CD4-positive, alpha-beta T cell treated with Interleukin-2 at 100 ng/mL for 4 hours (primary cell): Measurements from ENCODE around the gene PRRG3.
"Not testable (repeated sequence)": the region's sequence is repeated elsewhere in the genome, so short reads cannot be mapped to it uniquely, and the experiment has no call there.

ENCODE experiments used
- DNase-seq: peaks from one replicate; pipeline ENCODE4 v3.0.0-alpha.2; 2020; ENCODE audit warnings: low spot score

Gene PRRG3

DNA sequence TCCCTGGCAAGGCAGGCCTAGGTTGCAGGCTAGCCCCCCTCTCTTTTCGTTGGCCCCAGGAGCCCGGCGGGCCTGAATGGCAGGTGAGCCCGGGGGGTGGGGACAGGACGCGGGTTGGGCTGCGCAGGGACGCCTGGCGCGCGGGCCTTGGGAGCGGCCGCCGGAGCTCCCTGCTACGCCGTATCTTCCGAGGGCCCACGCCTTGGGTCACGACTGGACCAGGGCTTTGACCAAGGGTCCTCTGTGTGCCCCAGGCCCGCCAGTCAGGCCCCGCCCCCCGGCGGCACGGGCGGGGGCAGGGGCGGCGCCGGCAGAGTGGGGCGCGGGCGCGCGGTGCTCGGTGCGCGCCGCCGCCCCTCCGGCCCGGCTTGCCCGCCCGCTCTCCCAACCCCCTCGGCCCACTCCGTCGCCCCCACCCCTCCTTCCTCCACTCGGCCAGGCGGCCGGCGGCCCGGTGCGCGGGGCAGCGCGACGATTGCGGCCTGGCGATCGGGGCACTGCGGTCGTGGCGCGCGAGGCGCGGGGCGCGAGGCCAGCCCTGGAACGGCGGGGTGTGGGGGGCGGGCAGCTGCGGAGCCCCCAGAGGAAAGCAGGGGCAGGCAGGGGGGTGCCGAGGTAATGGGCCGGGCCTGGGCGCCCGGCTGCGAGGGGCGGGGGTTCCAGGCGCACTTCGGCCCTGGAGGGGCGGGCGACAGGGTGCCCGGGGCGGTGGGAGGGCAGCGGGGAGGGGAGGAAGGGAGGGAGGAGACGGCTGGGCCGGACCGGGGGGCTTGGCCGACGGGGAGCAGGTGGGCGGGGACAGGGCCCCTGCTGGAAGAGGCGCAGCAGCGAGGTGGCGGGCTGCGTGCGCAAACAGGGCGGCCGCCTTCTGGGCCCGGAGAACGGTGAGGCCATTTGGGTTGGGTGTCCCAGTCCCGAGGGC lies at the start of gene PRRG3:
TSS of gene PRRG3 (plus strand) at position 798 of the 922 bp plus-strand sequence. CDS start 3,357 bp downstream, outside the sequence.
- no peak for DNase-seq

DNA sequence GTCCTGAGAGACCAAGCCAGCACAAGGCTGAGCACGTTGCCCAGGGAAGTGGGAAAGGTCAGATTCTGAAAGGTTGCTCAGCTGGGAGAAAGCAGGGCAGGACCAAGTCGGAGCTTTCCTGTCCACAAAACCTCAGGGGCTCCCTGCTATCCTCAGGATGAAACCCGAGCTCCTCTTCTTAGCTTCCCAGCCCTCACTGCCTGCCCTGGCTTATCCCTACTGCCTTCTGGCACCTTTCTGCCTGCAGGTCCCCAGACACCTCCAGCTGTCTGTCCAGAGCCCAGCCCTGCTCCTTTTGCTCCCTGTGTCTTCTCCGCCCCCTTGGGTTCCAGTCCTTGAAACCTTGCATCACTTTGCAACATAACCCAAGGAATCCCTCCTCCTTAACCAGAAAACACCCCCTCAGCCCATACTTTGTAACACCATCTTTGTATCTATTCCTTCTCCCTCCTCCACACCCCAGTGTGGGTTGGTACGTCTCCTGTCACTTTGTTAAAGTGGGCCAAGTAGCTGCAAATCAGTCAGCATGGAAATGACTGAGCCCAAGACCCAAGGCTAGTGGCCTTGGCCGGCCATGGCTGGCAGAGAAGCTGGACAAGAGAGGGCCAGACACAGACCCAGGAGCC lies 20.0 kb upstream of the PRRG3 start:
- DNase-seq, result no peak

DNA sequence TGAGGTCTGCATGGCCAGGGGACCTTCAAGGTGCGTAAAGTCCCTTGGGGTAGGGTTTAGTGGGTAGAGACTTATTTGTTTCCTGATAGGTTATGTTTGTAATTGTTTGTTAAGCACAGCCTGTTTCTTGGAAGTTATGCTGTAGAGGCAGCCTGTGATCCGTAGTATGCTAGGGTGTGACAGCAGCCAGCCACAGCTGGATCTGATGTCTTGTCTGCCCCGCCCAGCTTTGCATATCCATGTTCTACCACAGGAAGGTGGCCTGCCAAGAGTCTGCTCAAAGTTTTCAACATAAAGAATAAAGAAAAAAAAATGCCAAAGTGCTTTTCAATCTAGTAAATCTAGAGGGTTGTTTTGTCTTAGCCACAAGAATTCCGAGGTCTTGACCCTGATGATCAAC lies 19.1 kb upstream of the PRRG3 start:
- no peak for DNase-seq

DNA sequence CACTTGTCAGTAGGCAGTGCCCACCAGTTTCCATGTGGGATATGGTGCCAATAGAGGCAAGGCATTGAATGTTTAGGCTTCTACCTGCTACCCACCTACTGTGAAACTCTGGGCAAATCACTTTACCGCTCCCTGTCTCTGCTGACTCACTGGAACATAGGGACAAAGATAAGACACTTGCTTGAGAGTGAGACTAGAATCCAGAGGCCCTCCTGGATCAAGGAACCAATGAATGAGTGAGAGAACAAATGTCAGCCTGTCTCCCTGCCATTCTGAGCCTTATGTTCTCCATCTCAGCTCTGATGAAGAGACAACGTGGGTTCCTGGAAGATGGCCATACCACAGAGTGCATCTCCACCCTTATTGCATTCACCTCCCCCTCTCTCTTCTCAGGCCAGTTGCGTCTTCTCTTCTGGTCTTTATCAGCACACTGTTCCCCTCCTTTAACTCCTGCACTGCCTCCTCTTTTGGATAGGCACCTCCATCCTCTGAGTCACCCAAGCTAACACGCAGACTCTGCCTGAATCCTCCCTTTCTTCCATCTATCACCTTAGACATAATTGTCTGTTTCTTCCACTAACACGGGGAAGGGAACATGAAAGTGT lies 15.4 kb upstream of the PRRG3 start:
- no peak for DNase-seq

DNA sequence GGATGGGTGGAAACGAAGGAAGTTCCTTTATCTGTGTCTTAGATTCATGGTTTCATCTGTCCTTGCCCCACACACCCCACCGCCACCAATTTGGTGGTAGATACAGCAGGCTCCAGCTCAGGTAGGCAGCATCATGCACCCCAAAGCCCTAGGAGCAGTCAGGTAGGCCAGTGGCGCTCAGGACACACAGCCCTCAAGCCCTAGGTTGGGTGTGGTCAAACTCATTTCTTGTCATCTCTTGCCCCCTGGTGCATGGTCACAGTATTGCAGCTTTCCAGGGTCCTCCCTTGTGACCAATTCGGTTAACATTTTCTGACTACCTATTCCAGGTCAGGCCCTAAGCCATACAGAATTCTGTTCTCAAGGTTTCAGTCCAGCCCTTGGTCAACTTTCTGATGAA lies 14.5 kb upstream of the PRRG3 start:
- peak; percentile 42 for DNase-seq

DNA sequence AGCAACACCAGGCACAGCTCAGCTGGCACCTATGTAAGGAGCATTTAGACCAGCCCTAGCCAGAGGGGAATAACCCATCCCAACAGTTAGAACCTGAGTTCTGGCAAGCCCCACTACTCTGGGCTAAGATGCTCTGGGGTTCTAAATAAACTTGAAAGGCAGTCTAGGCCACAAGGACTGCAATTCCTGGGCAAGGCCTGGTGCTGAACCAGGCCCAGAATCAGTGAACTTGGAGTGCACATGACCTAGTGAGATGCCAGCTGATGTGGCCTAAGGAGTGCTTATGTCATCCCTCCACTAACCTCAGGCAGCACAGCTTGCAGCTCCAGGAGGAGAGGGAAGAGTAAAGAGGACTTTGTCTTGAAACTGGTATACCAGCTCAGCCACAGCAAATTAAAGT lies 7.6 kb upstream of the PRRG3 start:
- no peak for DNase-seq

DNA sequence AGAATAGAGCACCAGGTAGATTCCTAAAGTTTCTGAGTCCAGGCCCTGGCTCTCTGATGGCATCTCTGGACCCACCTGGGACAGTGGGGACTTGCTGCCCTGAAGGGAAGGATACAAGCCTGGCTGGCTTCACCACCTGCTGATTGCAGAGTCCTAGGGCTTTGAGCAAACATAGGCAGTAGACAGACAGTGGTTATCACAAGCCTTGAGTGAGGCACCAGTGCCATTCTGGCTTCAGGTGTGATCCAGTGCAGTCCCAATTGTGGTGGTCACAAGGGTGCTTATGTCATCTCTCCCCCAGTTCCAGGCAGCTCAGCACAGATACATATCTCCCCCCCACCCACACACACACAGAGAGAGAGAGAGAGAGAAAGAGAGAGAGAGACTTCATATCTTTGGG lies 6.6 kb upstream of the PRRG3 start:
- DNase-seq, result no peak

DNA sequence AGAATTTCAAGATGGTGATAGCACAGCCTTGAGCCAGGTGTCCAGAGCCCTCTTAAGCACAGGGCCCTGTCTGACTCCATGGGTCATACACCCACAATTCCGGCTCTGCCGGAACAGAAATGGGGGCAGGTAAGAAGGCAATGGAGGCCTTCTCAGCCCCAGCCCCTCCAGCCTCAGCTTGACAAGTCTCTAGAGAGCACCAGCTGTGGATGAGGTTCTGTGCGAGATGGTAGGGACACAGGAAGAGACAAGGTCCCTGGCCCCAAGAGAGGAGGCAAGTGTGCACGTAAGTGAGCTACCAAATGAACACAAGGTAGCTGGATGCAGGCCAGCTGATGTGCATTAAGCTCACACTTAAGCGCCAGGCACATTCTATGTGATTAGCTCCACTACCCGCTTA lies 2.4 kb upstream of the PRRG3 start:
- DNase-seq, result no peak

DNA sequence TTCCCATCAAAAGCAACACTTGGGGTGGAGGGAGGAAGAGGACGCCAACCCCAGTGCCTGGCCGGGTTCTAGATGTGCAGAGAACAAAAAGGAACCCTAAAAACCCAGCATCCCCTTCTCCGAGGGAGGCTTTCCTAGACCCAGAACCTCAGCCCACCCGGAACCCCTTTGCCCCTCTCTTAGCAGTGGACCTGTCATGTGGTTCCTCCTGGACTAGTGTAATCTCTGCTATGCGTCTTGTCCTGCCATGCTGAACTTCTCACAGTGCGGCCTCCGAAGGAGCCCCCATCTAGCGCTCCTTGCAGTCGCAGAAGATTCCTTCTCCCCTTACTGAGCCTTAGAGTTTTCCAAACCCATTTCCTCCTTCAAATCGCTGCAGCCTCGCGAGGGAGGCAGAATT lies 1.1 kb upstream of the PRRG3 start:
- DNase-seq, result no peak

DNA sequence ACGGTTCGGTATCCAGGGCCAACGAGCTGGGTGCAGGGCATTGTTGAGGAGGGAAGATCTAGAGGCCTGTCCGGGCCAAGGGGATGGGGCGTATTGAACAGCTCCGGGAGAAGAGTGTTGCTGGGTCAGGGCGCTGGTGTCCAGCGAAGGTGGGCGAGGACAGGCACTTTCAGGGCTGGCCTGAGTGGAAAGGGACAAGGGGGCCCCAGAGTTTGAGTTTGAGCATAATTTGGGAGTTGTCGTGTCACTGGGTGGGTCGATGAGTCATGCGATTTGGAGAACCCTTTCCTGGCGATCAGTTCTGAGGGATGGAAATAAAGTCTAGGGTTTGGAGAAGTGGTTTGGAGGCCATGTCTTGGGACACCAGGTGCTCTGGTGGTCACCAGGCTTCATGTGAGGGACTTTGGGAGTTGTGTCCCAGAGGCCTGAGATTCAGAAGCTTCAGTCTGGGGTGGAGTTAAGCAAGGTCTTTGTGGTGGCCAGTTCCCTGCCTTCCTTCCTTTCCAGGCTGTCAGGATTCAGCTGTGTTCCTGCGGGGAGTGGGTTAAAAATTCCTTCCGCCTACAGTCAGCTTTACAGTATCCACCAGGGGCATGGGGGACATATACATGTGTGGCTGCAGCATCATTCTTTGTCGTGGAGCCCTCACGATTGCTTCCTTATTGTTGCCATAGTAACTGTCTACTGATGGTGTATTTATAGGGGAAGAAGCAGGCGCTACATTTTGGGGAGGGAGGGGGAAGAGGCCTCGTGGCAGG lies 504 bp downstream of the PRRG3 start:
- no peak for DNase-seq

DNA sequence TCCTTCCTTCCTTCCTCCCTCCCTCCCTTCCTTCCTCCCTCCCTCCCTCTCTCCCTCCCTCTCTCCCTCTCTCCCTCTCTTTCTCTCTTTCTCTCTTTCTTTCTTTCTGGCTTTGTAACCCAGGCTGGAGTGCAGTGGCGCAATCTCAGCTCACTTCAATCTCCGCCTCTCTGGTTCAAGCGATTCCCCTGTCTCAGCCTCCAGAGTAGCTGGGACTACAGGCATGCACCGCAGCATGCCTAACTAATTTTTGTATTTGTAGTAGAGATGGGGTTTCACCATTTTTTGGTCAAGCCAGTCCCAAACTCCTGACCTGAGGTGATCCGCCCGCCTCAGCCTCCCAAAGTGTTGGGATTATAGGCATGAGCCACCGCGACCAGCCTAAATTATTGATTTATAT lies 1.8 kb downstream of the PRRG3 start:
- not testable (repeated sequence) for DNase-seq

DNA sequence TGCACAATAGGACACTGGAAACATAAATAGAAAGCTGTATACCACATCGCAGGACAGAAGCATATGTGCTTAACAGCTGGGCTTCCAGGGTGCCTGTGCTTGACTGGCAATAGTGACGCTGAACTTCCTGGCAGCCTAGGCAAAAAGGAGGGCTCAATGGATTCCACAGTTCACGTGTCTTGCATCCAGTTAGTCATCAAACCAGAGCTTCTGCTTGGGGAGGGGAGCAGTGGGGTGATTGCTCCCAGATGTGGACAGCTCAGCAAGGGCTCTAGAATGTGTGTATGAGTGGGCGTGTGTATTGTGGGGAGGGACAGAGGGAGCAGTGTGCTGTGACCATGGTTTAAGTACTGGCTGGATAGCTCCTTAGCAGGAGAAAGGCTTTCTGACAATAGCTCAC lies 2.3 kb downstream of the PRRG3 start:
- DNase-seq, result no peak

DNA sequence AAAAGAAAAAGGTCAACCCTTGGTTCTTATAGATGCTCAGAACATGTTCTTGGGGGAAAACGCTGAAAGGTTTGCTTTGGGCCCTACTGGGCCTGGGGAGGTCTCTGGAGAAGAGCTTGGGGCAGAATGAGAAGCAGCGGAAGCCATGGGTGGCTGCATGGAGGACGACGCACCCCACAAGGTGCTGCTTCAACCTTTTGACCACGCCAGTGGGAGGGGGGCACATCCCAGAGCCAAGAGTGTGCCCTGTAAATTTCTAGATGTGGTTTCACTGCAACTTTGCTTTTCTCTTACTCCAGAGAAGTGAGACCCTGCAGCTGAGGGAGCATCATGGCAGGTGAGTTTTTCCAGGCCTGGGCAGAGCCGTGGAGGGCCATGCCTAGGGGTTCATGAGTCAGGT lies 3.2 kb downstream of the PRRG3 start:
- no peak for DNase-seq

DNA sequence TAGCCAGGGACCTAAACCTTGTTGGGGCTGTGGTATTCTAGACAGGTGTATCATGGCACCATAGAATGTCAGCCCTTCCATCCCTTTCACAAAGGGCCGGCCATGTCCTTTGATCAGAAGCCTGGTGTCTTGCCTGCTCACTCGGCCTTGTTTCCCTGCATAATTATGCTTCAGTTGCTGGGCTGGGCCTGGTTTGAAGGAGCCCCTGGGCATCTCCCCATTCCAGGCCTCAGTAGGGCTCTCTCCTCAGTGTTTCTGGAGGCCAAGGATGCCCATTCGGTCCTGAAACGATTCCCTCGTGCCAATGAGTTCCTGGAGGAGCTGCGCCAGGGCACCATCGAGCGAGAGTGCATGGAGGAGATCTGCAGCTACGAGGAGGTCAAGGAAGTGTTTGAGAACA lies 4.5 kb downstream of the PRRG3 start:
- no peak for DNase-seq

DNA sequence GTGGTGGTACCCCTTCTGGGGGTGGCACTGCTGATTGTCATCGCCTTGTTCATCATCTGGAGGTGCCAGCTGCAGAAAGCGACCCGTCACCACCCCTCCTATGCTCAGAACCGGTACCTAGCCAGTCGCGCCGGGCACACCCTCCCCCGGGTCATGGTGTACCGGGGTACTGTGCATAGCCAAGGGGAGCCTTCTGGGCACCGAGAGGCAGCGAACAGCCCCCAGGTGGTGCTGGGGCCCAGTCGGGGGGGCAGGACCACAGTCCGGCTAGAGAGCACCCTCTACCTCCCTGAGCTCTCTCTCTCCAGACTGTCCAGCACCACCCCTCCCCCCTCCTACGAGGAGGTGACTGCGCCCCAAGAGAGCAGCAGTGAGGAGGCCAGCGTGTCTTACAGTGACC lies 5.3 kb downstream of the PRRG3 start:
- DNase-seq, result no peak

DNA sequence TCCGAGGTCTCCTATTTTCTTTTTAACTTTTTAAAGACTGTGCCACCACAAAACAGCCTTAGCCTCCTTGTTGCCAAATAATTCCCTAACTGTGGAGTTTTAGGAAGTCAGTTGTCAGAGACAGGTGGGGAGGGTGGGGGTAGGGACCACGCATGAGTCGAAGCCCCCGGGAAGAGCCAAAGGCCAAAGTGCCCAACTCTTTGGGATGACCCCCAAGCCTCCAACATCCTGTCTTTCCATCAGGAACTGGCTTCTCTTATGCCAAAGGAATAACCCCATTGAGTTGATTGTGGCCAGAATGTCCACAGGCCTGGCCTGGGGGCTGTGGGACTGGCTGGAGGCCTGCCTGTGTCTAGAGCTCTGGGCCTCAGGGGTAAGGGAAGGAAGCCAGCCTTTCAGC lies 5.8 kb downstream of the PRRG3 start:
- no peak for DNase-seq

DNA sequence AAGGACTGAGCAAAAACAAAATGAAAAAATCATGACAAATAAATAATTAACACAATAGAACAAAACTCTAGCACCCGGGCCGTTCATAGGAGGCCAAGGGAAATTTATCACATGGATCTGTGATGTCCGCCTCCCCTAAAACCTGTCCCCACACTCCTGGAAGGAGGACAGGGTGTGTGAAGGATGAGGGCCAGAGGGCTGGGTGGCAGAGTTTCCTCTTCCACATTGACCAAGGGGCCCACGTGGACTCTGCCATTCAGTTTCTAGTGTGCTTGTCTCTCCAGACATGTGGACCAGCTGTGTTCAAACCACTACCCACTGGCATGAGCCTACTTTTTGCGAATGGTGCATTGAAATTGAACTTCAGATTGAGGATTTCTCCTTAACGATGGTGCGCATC lies 6.3 kb downstream of the PRRG3 start:
- no peak for DNase-seq

DNA sequence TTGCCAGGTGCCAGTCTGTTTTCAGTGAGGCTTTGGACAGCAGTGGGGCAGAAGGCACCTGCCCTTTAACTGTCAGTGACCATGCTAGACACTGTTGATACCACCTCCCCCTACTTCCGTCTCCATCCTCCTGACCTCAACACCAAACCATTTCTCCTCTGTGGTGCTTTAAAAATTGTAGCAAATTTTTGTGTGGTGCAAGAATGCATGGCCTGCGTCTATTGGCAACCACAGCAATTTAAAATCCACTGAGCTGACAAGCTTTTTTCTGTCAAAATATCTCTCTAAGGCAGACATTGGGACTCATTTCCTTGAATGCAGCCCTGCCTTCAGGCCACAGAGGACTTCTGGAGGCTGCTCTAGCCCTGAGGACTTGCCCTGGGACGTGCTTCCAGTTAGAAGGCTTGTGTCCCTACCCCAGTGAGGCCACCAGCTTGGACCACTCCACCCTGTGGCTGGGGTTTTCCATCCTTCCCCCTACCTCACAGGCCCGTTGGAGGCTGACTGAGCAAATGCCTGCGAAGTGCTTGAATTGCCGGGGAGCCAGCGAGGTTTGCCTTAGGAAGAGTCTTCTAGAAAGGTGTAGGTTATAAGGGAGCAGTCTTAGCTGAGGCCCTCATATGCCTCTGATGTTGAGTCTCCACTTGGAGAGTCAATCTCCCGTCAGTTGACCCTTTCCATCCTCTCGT lies 6.9 kb downstream of the PRRG3 start:
- no peak for DNase-seq

DNA sequence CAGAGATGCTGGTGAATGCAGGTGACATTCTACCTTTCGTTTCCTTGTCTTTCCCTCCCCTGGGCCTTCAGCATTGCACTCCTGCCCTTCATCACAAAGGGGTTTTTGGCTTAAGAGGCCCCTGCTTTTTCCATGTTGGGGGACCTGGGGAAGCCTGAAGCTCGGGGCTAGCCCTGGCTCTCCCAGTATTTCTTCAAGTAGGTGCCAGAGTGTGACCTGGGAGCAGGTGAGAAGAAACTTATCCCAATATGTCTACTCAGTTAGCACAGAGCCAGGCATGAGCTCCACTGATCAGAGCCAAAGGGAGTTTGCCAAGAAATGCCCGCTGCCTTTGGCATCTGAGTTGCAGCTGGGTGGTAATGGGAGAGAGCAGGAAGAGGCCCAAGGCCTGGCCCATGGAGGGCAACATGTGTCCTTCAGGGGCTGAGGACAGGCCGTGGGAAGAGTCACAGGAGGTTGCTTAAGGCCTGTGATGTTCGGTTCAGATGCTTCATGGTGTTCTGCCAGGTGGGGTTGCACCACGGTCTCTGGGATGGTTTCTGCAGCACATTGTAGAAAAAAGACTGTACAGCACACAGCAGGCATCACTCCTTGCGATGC lies 7.6 kb downstream of the PRRG3 start:
- no peak for DNase-seq

DNA sequence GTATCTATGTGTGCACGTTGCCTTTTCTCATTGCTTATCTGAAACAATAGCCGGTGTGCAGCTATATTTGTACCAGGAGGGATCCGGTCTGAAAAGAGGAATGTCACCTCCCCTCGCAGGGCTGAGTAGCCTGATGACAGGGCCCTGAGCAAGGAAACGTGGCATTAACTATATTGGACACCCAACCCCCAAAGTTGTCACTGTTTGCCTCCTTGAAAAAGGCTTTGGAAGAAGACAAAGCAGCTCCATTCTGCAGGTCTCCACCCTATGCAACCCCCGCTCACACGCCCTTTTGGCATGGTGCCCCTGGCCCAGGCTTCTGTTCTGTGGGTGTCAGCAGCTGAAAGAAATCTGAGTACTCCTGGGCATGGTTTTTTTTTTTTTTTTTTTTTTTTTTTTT lies 8.2 kb downstream of the PRRG3 start:
- no peak for DNase-seq

DNA sequence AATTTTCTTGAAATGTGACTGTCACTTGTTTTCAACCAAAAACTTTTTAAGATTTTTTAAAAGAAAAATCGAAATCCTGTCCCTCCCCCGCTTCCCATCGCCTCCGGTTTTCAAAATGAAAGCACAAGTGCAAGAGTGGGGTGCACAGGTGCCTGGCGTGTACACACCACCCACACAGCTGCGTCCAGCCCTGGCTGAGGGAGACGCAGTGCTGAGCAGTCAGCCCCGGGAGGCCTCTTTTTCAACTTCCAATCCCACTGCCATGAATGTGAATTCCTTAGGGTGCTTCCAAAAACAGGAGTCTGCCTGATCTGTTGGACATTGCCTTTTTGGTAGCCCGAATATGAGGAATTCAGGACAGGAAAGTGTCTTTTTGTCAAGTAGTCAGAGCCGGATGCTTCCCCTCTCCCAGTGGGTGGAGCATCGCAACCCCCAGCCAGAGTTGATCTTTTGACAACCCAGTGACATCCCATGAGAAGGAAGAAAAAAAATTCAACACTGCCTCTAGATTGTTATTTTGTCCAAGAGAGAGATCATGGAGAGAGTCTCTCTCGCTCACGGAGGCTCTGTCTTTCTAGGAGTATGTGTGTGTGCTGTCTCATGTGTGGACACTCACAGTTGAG lies 8.9 kb downstream of the PRRG3 start:
- no peak for DNase-seq
